Measurements from ENCODE around the gene SLC35B2. TPM values are rescaled to one million over a fixed set of nuclear protein-coding genes. Genes with fewer than 3 reads are reported as not detected.

The SLC35B2 gene
- total RNA-seq, 1 donor, result 94.1 TPM

DNA sequence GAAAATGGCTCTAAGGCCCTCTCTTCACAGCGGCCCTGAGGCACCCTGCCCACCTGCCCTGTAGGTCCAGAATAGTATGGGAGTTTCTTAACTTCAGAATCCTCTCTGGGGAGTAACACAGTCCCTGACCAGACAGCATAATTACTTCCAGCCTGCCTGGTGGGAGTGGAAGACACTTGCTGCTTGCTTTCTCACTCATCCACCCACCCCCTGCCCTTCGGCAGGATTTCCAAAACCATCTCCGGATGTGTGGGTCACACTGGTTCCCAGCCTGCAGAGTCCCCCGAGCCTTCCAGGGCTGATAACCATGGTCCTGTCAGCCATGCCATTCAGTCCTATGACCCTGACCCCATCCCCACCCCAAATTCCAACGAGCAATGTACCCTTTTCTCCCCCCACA is 28.5 kb downstream of the SLC35B2 start:
- Histone ChIP-seq H3K4me3 (ENCODE audit: insufficient read depth, low read length) (no peak overlapping the region), H2AFZ (ENCODE audit: low read length) (no peak overlapping the region), H3K79me2 (ENCODE audit: insufficient read depth, low read length) (peaks cover 20% of the 10 kb centered on the region), H3K27ac (ENCODE audit: low read depth, low read length) (no peak overlapping the region), H3K4me2 (ENCODE audit: insufficient read depth, low read length) (no peak overlapping the region), H3K4me1 (ENCODE audit: insufficient read depth, low read length) (peaks cover 25% of the 10 kb centered on the region), H4K20me1 (ENCODE audit: insufficient read depth, low read length) (no peaks in the 10 kb centered on the region), H3K9me3 (ENCODE audit: low read depth, low read length) (no peaks in the 10 kb centered on the region), H3K36me3 (ENCODE audit: insufficient read depth, low read length) (peaks cover 8% of the 10 kb centered on the region), H3K27me3 (ENCODE audit: insufficient read depth, low read length) (no peaks in the 10 kb centered on the region)
- peak; percentile 86 for DNase-seq (ENCODE audit: insufficient read length, low spot score, missing footprints)
- TF ChIP-seq, protein P1, sequence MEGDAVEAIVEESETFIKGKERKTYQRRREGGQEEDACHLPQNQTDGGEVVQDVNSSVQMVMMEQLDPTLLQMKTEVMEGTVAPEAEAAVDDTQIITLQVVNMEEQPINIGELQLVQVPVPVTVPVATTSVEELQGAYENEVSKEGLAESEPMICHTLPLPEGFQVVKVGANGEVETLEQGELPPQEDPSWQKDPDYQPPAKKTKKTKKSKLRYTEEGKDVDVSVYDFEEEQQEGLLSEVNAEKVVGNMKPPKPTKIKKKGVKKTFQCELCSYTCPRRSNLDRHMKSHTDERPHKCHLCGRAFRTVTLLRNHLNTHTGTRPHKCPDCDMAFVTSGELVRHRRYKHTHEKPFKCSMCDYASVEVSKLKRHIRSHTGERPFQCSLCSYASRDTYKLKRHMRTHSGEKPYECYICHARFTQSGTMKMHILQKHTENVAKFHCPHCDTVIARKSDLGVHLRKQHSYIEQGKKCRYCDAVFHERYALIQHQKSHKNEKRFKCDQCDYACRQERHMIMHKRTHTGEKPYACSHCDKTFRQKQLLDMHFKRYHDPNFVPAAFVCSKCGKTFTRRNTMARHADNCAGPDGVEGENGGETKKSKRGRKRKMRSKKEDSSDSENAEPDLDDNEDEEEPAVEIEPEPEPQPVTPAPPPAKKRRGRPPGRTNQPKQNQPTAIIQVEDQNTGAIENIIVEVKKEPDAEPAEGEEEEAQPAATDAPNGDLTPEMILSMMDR (IDR thresholded peaks at IDR 0.05; ENCODE audit: extremely low read depth, low read depth, low read length), result no peak

DNA sequence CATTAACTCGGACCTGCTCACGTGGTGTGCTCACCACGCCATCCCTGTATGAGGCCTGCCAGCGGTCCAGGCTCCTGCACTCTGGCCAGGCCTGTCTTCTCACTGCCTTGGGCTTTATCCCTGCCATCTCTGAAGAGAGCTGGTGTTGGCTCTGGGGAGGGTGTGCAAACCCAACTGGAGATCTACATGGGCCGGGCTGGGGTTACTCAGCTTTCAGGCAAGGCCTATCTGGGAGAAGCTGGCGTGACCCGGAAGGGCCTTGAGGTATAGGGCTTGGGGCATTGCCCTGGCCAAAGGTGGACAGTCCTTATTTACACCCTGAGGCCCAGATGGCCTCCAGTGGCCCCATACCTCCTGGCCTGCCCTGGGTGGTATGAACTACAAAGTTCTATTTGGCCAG is 28.9 kb downstream of the SLC35B2 start:
- Histone ChIP-seq H3K36me3 (ENCODE audit: insufficient read depth, low read length) (peaks cover 8% of the 10 kb centered on the region), H3K4me2 (ENCODE audit: insufficient read depth, low read length) (no peak overlapping the region), H4K20me1 (ENCODE audit: insufficient read depth, low read length) (no peaks in the 10 kb centered on the region), H3K4me3 (ENCODE audit: insufficient read depth, low read length) (no peak overlapping the region), H2AFZ (ENCODE audit: low read length) (no peak overlapping the region), H3K4me1 (ENCODE audit: insufficient read depth, low read length) (peaks cover 21% of the 10 kb centered on the region), H3K27me3 (ENCODE audit: insufficient read depth, low read length) (no peaks in the 10 kb centered on the region), H3K79me2 (ENCODE audit: insufficient read depth, low read length) (peaks cover 20% of the 10 kb centered on the region), H3K27ac (ENCODE audit: low read depth, low read length) (no peak overlapping the region), H3K9me3 (ENCODE audit: low read depth, low read length) (no peaks in the 10 kb centered on the region)
- peak; percentile 83 for DNase-seq (ENCODE audit: insufficient read length, low spot score, missing footprints)
- TF ChIP-seq, protein P1 (IDR thresholded peaks at IDR 0.05; ENCODE audit: extremely low read depth, low read depth, low read length), result no peak

DNA sequence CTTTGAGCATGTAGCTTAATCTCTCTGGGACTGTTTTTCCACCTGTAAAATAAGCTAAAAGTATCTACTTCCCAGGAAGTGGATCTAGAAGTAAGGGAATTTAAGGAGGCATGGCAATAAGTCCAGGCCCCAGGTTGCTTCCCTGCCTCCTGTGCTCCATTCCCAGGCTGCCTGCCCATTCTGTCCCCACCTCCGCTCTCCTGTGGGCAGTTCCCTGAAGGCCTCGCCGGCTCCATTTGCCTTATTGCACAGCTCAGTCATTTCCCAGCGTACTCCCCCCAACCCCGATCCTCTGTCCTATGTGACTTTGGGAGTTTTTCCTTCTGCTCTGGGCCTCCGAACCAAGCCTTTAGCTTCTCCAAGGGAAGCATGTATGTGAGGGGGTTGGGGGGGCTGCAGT is 29.3 kb downstream of the SLC35B2 start:
- Histone ChIP-seq H4K20me1 (ENCODE audit: insufficient read depth, low read length) (no peaks in the 10 kb centered on the region), H3K9me3 (ENCODE audit: low read depth, low read length) (no peaks in the 10 kb centered on the region), H3K27ac (ENCODE audit: low read depth, low read length) (no peak overlapping the region), H3K36me3 (ENCODE audit: insufficient read depth, low read length) (peaks cover 8% of the 10 kb centered on the region), H3K79me2 (ENCODE audit: insufficient read depth, low read length) (peaks cover 20% of the 10 kb centered on the region), H2AFZ (ENCODE audit: low read length) (no peak overlapping the region), H3K27me3 (ENCODE audit: insufficient read depth, low read length) (no peaks in the 10 kb centered on the region), H3K4me3 (ENCODE audit: insufficient read depth, low read length) (no peak overlapping the region), H3K4me1 (ENCODE audit: insufficient read depth, low read length) (peaks cover 18% of the 10 kb centered on the region), H3K4me2 (ENCODE audit: insufficient read depth, low read length) (no peak overlapping the region)
- DNase-seq (ENCODE audit: insufficient read length, low spot score, missing footprints), result peak; percentile 13
- TF ChIP-seq, protein P1 (IDR thresholded peaks at IDR 0.05; ENCODE audit: extremely low read depth, low read depth, low read length), result no peak

DNA sequence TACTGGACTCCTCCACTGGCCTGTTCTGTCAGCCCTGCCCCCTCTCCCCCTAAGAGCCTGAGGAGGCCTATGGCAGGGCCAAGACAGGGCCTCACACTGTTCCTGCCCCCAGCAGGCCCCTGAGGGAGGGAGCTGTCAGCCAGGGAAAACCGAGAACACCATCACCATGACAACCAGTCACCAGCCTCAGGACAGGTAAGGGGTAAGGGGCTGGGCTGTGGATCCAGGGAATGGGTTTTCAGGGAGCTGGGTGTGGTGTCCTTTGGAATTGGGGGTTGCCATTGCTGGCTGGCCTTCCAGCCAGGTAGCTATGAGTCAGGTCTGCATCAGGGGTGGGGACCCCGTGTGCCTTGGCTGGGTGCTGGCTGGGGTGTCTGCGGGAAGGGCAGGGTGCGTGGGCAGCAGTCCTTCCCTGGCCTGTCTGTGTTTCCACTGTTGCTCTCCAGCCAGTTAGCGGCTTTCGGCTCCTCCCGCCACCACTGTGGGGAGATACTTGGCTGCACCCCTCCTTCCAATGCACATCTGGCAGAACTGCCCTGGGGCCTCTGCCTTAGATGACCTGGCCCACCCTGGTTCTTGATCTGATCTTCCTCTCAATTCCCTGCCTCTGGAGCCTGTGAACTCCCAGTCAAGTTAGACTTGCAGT is 30.1 kb downstream of the SLC35B2 start:
- Histone ChIP-seq H3K36me3 (ENCODE audit: insufficient read depth, low read length) (peaks cover 6% of the 10 kb centered on the region), H3K79me2 (ENCODE audit: insufficient read depth, low read length) (peaks cover 20% of the 10 kb centered on the region), H3K4me1 (ENCODE audit: insufficient read depth, low read length) (peaks cover 26% of the 10 kb centered on the region), H3K4me3 (ENCODE audit: insufficient read depth, low read length) (no peak overlapping the region), H3K27ac (ENCODE audit: low read depth, low read length) (no peak overlapping the region), H3K9me3 (ENCODE audit: low read depth, low read length) (no peaks in the 10 kb centered on the region), H2AFZ (ENCODE audit: low read length) (no peak overlapping the region), H3K4me2 (ENCODE audit: insufficient read depth, low read length) (no peak overlapping the region), H3K27me3 (ENCODE audit: insufficient read depth, low read length) (no peaks in the 10 kb centered on the region), H4K20me1 (ENCODE audit: insufficient read depth, low read length) (no peaks in the 10 kb centered on the region)
- peak; percentile 61 for DNase-seq (ENCODE audit: insufficient read length, low spot score, missing footprints)
- TF ChIP-seq, protein P1 (IDR thresholded peaks at IDR 0.05; ENCODE audit: extremely low read depth, low read depth, low read length), result no peak

Data from osteoblast (primary cell).